NCI-H1436 treated with DMSO at 0.1 percent for 48 hours (cell line): ENCODE results near the gene SUSD3.

Experiments used
- DNase-seq: peaks from one replicate; lab custom pipeline; 2025; lab: John Stamatoyannopoulos, UW

Gene SUSD3

GRCh38 chr9:93052791-93053540 lies 5.5 kb upstream of the SUSD3 start:
- no peak for DNase-seq

DNA sequence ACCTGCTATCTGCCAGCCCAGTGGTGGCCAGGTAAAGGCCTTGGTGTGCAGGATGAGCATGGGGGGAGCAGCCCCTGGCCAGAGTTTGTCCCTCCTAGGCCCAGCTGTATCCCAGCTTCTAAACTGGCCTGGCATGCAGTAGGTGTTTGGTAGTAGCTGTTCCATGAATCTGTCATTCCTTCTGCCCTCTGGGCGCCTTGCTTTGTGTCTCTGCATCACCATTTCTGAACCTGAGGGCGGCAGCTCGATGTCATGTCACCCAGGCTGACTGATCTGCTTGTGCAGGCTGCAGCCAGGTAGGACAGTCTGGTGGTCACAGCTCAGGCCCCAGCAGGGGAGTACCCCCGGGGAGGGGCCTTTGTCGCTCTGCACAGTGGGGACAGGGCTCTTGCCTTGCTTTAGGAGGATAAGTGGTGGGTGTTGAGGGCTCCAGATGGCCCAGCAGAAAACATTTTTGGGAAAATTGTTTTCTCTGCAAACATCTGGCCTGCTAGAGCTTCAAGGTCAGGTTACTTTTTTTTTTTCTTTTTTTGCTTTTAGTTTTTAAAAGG lies 4.6 kb upstream of the SUSD3 start:
- DNase-seq: no peak

- no peak for DNase-seq
Observed at GRCh38 chr9:93054758-93055704, 3.5 kb upstream of the SUSD3 start.

DNA sequence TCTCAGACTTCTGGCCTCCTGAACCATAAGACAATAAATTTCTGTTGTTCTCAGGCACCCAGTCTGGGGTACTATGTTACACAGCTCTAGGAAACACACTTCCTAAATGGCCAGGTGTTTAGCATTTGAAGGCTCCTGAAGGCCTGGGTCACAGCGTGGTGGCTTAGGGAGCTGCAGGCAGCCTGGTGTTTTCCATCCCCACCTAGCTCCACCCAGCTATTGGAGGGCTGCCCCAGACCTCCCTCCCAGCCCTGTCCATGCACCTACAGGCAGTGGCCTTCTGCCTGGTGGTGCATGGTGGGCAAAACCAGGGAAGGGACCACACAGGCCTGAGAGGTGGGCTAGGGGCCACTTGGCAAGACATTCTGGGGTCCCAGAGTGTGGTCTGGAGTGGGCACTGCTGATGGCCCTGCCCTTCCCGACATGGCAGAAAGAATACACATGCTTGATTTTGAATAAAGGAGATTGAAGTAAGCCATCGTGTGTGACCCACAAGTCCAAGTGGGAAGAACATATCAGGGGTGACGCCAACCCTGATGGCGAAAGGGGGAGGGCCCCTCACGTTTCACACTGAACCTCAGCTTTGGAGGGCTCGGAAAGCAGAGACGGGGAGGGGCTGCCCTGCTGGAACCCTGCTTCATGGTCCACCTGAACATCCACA lies 1.3 kb upstream of the SUSD3 start:
- DNase-seq: no peak

DNA sequence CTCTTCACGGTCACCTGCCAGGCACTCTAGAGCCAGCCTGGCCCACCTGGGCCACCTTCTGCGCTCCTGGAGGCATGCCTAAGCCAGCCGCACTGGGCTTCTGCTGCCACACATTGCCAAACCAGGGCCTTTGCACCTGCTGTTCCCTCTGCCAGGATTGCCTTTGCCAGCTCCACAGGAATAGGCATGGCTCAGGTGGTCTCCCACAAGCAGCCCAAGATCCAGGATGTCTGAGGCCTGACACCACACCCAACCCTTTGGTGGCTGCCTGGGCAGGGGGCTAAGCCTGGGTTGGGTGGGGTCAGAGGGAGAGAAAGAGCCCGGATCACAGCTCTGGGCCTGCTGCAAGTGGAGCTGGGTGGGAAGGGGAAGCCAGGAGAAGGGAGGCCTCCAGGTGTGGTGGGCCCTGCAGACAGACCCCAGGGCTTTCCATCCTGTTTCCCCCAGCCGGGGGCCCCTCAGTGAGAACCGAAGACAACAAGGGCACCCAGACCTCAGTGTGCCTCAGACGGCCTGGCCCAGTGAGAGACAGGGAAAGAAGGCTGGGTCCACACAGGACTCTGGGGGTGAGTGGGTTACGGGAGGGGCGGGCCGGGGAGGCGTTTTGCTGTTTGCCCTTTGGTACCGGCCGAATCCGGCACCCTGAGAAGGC lies 672 bp upstream of the SUSD3 start:
- no peak for DNase-seq

GRCh38 chr9:93059011-93059714 lies 662 bp downstream of the SUSD3 start:
- DNase-seq: no peak

GRCh38 chr9:93059715-93060578 lies 1.4 kb downstream of the SUSD3 start:
- no peak for DNase-seq

- no peak for DNase-seq
Observed at GRCh38 chr9:93060746-93061259, 2.3 kb downstream of the SUSD3 start.

DNA sequence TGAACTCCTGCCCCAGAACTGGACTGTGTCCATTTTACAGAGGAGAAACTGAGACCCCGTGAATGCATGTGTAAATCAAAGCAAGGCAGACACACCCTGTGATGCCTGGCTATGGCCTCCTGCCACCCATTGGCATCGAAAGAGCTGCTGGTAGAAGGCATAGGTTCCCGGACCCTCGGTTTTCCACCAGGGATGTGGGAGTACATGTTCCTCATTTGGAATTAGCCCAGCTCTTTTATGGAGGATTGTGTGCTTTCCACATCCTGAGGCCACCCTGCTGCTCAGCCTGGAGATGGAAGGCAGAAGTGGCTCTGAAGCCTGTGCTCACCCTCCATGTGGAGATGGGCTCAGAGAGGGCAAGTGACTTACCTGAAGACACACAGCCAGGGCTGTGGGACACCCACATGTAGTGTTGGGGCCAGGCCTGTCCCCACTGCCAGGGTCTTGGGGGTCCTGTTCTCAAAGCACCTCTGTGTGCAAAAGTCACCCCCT lies 2.8 kb downstream of the SUSD3 start:
- no peak for DNase-seq

DNA sequence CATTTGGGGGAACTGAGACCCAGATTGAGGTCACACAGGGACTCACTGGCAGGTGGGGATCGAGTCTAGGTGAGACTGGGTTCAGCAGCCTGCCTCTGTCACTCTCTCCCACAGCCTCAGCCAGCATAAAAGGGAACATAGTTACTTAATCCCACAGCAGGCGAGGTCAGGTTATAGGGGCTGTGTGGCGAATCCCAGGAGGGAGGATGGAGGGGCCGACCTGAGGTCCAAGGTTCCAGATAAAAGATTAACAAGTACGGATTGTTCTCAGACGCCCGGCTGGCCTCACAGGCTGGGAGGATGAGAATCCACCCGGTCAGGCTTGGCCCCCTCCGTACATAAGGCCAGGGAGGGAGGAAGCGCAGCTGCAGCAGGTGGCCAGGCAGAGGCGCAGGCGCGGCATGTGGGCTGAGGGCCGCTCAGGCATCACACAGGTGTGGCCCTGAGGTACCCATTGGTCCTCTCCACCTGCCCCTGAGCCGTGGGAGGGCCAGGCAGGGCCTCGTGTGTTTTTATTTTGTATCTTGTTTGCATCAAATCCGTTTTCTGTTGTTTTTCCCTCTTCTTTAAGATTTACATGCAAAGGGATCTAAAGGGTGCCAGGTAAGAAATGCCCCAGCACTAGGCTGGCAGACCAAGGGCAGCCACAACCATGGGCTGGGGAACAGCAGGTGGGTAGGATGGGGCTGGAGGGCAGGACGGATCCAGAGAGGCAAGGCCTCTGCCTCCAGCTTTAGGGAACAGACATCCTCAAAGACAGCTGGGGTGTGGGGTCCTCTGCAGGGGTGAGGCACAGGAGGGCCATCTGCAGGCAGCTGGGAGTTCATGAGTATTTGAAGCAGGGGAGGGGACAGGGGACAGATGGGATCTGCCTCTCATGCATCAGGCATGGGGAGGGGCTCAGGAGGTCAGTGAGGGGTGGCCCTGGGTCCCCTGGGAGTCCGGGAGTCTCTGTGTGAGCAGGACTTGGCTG lies 3.6 kb downstream of the SUSD3 start:
- DNase-seq: no peak

- DNase-seq: no peak
Observed at GRCh38 chr9:93064392-93065134, 6.1 kb downstream of the SUSD3 start.

GRCh38 chr9:93065135-93065720 lies 6.7 kb downstream of the SUSD3 start:
- DNase-seq: no peak

DNA sequence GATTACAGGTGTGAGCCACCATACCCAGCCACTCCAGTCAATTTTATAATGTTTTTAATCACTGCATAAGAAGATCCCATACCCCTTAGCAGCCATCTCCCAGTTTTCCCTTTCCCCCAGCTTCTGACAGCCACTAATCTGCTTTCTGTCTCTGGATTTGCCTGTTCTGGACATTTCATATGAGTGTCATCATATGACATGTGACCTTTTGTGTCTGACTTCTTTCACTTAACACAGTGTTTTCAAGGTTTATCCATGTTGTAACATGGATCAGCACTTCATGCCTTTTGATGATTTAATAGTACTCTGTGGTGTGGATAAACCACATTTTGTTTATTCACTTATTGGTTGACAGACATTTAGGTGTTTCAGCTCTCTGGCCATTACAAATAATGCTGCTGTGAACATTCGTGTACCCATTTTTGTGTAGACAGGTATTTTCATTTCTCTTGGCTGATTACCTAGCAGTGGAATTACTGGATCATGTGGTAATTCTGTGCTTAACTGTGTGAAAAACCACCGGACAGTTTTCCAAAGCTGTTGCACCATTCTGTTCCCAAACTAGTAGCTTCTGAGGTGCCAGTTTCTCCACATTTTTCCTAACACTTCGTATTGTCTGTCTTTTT lies 8.6 kb downstream of the SUSD3 start:
- no peak for DNase-seq

DNA sequence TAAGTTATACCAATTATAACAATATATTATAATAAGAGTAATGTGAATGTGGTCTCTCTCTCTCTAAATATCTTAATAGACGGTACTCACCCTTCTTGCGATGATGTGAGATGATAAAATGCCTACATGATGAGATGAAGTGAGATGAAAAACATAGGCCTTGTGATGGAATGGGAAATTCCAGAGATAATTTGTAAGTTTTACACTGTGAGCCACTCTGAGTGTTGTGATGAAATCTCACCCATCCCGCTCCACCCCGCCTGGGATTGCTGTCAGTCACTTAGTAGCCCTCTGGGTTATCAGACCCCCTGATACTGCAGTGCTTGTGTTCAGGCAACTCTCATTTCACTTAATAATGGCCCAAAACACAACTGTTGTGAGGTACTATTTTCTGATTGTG lies 10.5 kb downstream of the SUSD3 start:
- no peak for DNase-seq

GRCh38 chr9:93071464-93071863 lies 13.0 kb downstream of the SUSD3 start:
- DNase-seq: no peak

GRCh38 chr9:93072383-93072795 lies 13.9 kb downstream of the SUSD3 start:
- DNase-seq: no peak
